IPS-11a (cell line): ENCODE data around the gene C5orf52.
"Not testable (repeated sequence)": the region's sequence is repeated elsewhere in the genome, so short reads cannot be mapped to it uniquely, and the experiment has no call there.

Source experiments
- H3K4me3 ChIP-seq: one replicate; pipeline ENCODE4 v1.5.1; 2013; ENCODE audit warnings: low read depth, low read length, control low read depth

The C5orf52 gene

GRCh38 chr5:157670662-157671591 is at the start of gene C5orf52:
C5orf52 (plus strand) TSS chr5:157671533; CDS start chr5:157671615, 82 bp downstream.
- H3K4me3 ChIP-seq = peak within 1 kb of the TSS; percentile 69

GRCh38 chr5:157624144-157624543 is 47.2 kb upstream of the C5orf52 start:
- no peak overlapping the region for H3K4me3 ChIP-seq

DNA sequence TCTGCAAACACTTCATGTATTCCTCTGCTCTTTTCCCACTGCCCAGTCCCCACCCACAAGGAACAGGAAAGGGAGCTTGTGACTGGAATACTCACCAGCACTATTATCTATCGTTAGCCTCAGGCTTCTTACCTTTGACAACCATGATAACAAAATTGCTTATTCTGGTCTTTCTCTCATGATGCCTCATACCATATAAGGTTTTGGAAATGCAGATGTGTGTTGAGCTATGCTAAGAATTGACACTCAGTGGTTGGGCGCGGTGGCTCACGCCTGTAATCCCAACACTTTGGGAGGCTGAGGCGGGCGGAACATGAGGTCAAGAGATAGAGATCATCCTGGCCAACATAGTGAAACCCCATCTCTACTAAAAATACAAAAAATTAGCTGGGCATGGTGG is 44.5 kb upstream of the C5orf52 start:
- no peak overlapping the region for H3K4me3 ChIP-seq

- H3K4me3 ChIP-seq = no peak overlapping the region
Measured at GRCh38 chr5:157630341-157630740, 41.0 kb upstream of the C5orf52 start.

- H3K4me3 ChIP-seq = no peak overlapping the region
Measured at GRCh38 chr5:157640406-157641066, 30.8 kb upstream of the C5orf52 start.

DNA sequence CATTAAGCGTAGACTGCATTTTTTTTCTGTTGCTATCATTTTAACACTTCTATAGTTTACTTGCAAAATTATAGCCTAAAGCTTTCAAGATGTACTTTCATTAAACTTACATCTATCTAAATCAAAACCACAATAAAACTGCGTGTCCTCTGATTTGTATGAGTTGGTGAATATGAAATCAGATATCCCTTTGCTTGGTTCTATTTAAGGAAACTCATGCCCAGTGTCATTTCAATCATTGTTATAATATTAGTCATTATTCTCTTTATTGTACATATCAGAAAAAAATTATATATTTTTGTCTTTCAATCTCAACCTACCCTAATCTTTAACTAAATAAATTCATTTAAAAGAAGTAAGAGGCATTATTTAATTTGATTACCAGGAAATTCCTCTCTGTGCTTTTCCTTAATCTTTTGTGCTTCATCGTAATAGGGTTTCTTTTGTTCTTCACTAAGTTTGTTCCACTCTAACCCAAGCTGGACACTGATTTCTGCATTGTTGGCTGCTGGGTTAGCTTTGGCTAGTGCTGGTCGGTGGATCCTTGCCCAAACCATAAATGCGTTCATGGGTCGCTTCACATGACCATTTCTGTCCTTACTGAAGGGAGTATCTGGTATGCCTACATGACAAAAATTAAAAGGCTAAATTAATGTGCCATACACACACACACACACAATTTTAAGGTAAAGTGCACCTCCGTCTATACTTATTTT is 22.9 kb upstream of the C5orf52 start:
- no peak overlapping the region for H3K4me3 ChIP-seq

GRCh38 chr5:157649101-157649500 is 22.2 kb upstream of the C5orf52 start:
- H3K4me3 ChIP-seq = no peak overlapping the region

DNA sequence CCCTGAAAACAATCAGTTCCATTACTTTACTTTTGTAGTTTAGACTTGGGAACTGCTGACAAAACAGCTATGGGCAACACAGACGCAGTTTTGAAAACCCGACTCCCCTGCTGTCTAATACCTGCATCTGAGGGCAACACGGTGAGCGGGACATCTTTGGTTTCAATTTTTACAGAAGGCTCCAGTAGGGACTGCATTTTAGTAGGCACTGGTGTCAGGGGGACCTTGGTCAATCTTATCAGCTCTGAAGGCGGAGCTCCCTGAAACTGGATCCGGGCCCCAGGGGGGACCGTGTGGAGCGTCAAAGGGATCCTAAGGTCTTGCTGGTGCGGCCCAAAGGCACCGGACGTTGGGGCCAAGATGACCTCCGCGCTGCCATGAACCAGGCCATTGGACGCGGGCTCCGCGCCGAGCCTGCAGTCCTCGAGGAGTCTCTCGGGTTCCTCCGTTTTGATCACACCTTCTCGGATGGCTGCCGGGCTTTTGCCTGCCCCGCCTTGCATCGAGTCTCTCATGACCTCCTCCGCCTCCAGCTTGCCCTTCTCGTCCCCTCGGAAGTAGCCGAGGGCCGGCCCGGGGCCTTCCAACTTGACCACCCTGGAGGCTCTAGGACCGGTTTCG is 20.2 kb upstream of the C5orf52 start:
- no peak overlapping the region for H3K4me3 ChIP-seq

DNA sequence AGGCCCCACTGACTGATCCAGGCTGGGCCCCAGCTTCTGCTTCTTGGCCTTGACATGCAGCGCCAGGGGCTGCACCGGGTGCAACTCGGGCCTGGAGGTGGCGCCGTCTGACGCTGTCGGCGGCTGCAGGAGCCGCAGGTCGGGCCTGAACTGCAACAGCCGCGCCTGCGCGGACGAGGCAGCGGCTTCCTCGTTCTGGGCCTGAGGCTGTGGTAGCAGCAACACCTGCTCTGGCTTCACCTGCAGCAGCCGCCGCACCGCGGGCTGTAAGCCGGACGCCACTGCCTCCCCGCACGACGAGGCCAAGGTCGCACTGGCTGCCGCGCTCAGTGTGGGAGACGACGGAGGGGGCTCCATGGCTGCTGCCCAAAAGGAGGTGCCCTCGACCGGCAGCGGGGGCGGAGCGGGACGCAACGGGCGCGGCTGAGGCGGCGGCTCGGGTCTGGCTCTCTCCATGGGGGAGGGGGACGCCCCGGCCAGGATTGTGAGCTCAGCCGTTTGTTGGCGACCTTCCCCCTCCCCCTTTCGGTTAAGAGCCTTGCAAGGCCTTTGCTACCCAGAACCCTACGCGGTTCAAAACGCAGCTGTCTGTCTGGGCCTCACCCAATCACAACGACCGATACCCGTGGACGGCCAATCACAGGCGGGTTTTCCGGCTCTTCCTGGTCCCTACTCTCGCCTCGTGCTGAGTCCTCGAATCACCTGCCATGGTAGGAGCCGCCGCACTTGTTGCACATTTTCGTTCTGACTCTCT is 19.5 kb upstream of the C5orf52 start:
- H3K4me3 ChIP-seq = peak overlapping the region; percentile 39

- H3K4me3 ChIP-seq = peak within 1 kb of the TSS; percentile 39
Measured at GRCh38 chr5:157652377-157652692, 19.0 kb upstream of the C5orf52 start, which contains the start of gene SOX30. SOX30 (minus strand) TSS chr5:157652438; CDS start chr5:157652078, 360 bp downstream.

DNA sequence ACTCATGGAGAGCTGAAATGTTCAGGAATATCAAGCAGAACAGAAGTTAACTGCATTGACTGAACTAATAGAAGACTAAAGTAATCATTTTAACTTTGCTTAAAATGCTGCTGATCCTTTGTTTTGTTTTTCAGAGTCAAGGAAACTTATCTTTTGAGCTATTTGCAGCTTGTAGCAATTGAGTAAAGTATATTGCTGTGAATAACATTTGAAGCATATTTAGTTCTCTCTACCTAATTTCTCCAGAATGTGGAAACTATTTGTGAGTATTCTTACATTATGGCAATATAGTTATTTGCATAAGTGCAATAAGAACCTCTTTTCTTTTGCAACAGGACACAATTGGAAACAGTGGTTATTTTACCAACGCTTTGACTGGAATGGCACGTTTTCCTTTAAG is 13.8 kb upstream of the C5orf52 start:
- H3K4me3 ChIP-seq = no peak overlapping the region

GRCh38 chr5:157658893-157659292 is 12.4 kb upstream of the C5orf52 start:
- H3K4me3 ChIP-seq = no peak overlapping the region

DNA sequence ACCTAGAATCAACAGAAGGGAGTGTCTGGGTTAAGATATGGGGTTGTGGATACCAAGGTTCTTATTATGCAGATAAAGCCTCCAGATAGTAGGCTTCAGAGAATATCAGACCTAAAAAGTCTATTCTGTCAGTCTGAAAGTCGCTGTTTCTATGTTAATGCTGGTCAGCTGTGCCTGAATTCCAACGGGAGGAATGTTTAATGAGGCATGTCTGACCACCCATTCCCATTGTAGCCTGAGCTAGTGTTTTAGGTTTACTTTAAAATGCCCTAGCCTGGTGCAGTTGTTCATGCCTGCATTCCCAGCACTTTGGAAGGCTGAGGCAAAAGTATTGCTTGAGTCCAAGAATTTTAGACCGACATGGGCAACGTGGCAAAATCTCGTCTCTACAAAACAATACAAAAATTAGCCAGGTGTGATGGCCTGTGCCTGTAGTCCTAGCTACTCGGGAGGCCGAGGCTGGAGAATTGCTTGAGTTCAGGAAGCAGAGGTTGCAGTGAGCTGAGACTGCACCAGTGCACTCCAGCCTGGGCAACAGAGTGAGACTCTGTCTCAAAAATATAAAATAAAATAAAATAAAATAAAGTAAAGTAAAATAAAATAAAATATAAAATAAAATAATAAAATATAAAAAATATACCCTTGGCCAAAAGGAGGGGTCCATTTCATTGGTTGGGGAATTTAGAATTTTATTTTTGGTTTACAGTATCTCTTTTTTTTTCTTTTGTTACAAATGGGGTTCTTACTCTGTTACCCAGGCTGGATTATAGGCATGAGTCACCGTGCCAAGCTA is 11.3 kb upstream of the C5orf52 start:
- no peak overlapping the region for H3K4me3 ChIP-seq

- H3K4me3 ChIP-seq = no peak overlapping the region
Measured at GRCh38 chr5:157665467-157666070, 5.8 kb upstream of the C5orf52 start.

DNA sequence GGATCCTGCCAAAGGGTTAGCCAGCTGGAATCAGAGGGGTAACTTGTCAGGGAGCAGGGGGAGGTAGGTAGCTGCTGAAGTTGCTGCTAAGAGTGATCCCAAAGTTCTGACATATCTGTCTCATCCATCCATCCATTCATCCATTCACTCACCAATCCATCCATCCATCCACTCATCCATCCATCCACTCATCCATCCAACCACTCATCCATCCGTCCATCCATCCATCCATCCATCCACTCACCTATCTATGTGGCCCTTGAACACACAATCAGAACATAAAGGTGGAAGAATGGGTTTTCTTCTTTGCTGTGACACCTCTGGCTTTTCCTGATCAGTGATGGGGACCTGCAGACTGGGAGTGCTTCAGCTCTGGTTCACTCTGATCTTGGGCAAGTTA is 3.0 kb upstream of the C5orf52 start:
- H3K4me3 ChIP-seq = no peak overlapping the region

GRCh38 chr5:157669701-157670097 is 1.6 kb upstream of the C5orf52 start:
- H3K4me3 ChIP-seq = no peak overlapping the region

DNA sequence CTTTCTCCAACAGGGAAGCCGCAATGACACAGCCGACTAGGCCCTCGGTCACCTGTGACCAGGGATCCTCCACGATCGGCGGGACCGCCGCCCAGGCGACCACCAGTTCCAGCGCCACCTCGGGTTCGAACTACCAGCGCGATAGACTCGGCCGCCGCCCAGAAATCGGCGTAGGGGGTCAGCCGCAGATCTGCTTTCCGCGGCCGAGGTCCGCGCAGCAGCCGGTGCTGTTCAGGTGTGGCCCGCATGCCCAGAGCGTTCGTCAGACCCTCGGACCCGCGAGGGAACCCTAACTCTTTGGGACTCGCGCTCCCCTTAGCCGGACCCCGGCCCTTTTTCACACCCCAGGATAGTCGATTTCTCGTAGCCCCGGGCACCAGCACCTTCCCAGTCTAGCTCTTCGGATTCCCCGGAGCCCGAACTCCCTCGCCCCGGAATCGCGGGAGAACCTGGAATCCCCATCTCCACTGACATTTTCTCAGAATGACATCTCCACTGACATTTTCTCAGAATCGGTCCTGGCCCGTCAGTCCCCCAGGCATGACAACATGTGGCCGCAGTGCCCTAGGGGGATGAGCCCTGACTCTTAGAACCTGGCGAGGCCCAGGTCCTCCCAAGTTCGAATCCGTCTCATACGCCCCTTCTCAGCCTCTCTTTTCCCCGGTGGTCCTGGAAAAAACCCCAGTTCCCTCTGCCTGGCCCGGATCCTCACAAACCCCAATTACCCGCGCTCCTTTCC is 428 bp downstream of the C5orf52 start:
- H3K4me3 ChIP-seq = peak overlapping the region; percentile 69

GRCh38 chr5:157672976-157673375 is 1.6 kb downstream of the C5orf52 start:
- no peak overlapping the region for H3K4me3 ChIP-seq

GRCh38 chr5:157674351-157674750 is 3.0 kb downstream of the C5orf52 start:
- not testable (repeated sequence) for H3K4me3 ChIP-seq
